Thoracic aorta (tissue), 2 donors: Measurements from ENCODE around the gene UGT8. TPM values are rescaled to one million over a fixed set of nuclear protein-coding genes. Genes with fewer than 3 reads are reported as not detected.

ENCODE experiments used
- ATAC-seq: fragments of 150-250 bp; one replicate; pipeline ENCODE4 v1.8.0; 2017; ENCODE audit warnings: low read depth; ENCODE audit not compliant: insufficient number of reproducible peaks, low FRiP score
- DNase-seq: peaks from one replicate; pipeline ENCODE4 v3.0.0-alpha.2; 2020; ENCODE audit warnings: low spot score
- H3K27ac ChIP-seq, 2 donors: fragments of 200-600 bp; sonication (generic); 1 replicate in 1 of 2; 2 replicates in 1 of 2; pipeline ENCODE4 v1.5.1; 2016; ENCODE audit warnings: mild to moderate bottlenecking in 2 of 2, moderate library complexity in 2 of 2
- H3K27me3 ChIP-seq: fragments of 200-600 bp; sonication (generic); replicated peaks from 2 replicates; pipeline ENCODE4 v1.6.0; 2016; ENCODE audit warnings: mild to moderate bottlenecking; ENCODE audit not compliant: insufficient read depth
- H3K36me3 ChIP-seq: fragments of 200-600 bp; sonication (generic); one replicate; pipeline ENCODE4 v1.5.1; 2016
- H3K4me1 ChIP-seq, 2 donors: fragments of 200-600 bp; sonication (generic); 1 replicate in 1 of 2; 2 replicates in 1 of 2; pipeline versions ENCODE4 v1.5.1 to v1.6.0; 2016; ENCODE audit warnings: low read depth in 2 of 2, mild to moderate bottlenecking in 1 of 2; ENCODE audit not compliant: control insufficient read depth in 1 of 2
- H3K4me3 ChIP-seq: fragments of 200-600 bp; sonication (generic); 2 replicates; pipeline ENCODE4 v1.5.1; 2016; ENCODE audit warnings: mild to moderate bottlenecking
- H3K9me3 ChIP-seq: fragments of 200-600 bp; sonication (generic); 2 replicates; pipeline ENCODE4 v1.5.1; 2016
- total RNA-seq, 2 donors: library from RNA; depleted of rRNA; stranded (reverse); fragments of >200 nt; gene quantifications; one replicate each; pipeline versions ENCODE4 v1.1.0 to v1.2.3, GENCODE V29; 2016
- TF ChIP-seq, protein P1 (sequence below): fragments of 200-600 bp; sonication (generic); IDR thresholded peaks from one replicate; pipeline ENCODE4 v1.5.1; 2019; ENCODE audit warnings: antibody characterized with exemption

The UGT8 gene
- total RNA-seq, 2 donors from 2014 or later = 0.14 to 2.3 TPM

DNA sequence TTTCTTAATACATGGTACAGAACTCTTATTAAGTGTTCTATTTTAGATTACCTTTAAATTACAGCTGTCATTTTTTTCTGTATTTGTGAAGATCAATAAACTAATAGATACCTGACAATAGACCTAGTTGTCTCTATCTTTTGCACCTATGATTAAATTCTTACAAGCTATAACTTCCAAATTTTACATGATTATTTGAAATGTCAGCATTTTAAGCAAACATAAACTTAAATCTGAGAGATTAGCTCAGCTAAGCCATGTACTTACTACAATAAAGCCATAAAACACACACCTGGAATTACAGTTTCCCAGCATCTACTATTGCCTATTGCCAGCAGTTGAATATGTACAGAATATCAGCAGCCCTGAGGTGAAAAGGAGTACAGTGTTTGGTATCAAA is 118.8 kb downstream of the UGT8 start:
- Histone ChIP-seq H3K27ac (no peak overlapping the region), H3K4me3 (no peak overlapping the region), H3K9me3 (no peaks in the 10 kb centered on the region), H3K4me1 (no peaks in the 10 kb centered on the region), H3K27me3 (no peaks in the 10 kb centered on the region), H3K36me3 (no peaks in the 10 kb centered on the region)
- ATAC-seq (no peak), DNase-seq (no peak)
- TF ChIP-seq, protein P1, sequence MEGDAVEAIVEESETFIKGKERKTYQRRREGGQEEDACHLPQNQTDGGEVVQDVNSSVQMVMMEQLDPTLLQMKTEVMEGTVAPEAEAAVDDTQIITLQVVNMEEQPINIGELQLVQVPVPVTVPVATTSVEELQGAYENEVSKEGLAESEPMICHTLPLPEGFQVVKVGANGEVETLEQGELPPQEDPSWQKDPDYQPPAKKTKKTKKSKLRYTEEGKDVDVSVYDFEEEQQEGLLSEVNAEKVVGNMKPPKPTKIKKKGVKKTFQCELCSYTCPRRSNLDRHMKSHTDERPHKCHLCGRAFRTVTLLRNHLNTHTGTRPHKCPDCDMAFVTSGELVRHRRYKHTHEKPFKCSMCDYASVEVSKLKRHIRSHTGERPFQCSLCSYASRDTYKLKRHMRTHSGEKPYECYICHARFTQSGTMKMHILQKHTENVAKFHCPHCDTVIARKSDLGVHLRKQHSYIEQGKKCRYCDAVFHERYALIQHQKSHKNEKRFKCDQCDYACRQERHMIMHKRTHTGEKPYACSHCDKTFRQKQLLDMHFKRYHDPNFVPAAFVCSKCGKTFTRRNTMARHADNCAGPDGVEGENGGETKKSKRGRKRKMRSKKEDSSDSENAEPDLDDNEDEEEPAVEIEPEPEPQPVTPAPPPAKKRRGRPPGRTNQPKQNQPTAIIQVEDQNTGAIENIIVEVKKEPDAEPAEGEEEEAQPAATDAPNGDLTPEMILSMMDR = no peak

DNA sequence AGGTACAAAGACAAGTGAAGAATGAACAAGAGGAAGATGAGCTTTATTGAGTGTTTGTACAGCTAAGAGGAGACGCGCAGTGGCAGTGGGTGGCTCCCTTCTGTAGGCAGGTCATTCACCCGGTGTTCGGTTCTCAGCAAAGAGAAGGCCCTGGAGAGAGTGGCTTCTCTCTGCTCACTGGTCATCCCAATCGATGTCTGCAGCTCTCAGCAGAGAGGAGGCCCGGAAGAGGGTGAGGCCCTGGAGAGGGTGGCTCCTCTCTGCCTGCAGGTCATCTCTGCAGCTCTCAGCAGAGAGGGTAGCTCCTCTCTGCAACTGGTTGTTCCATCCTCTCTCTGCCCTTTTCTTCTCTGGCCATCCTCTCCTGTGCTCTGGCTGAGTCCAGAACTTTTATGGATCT is 126.5 kb downstream of the UGT8 start:
- H3K27ac ChIP-seq = no peak overlapping the region
- H3K36me3 ChIP-seq = no peaks in the 10 kb centered on the region
- H3K4me3 ChIP-seq = no peak overlapping the region
- no peaks in the 10 kb centered on the region for H3K9me3 ChIP-seq
- DNase-seq (no peak), ATAC-seq (no peak)
- no peaks in the 10 kb centered on the region for H3K27me3 ChIP-seq
- H3K4me1 ChIP-seq = no peaks in the 10 kb centered on the region
- TF ChIP-seq, protein P1 = no peak

DNA sequence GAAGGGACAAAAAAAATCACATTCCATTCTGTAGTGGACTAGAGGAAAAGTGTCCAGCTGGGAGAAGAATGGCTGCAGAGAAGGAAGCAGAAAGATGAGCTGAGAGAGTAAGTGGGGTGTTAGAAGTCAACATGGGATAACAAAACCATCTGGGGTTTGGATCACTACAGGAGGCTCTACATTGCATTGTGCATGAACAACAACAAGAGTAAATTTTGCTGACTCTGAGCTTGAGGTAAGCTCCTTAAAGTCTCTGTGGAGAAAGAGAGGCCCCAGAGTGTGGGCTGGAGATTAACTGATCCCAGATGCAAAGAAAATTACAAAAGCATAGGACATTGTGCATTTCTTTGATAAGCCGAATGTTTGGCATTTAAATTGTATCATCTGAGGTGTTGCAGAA is 128.9 kb downstream of the UGT8 start:
- Histone ChIP-seq H3K27me3 (no peaks in the 10 kb centered on the region), H3K9me3 (no peaks in the 10 kb centered on the region), H3K4me3 (no peak overlapping the region), H3K4me1 (no peaks in the 10 kb centered on the region), H3K27ac (no peak overlapping the region), H3K36me3 (no peaks in the 10 kb centered on the region)
- TF ChIP-seq, protein P1 = no peak
- DNase-seq = no peak
- ATAC-seq = no peak
